ENCODE results near the gene KIF16B. TPM values are rescaled to one million over a fixed set of nuclear protein-coding genes. Genes with fewer than 3 reads are reported as not detected.

Gene KIF16B
- total RNA-seq, 4 donors from 2014 or later = 16.6 to 29.6 (median 20.2) TPM

- no peak for TF ChIP-seq CTCF (IDR thresholded peaks at IDR 0.05)
- TF ChIP-seq POLR2A (IDR thresholded peaks at IDR 0.05) = no peak
- WGBS, 2 donors = 97 to 100% methylated on average over 2 of the region's 2 CpGs
- peaks cover 0 to 39% (median 0%) of the 10 kb centered on the region in 3 donors for H3K36me3 ChIP-seq
- no peaks in the 10 kb centered on the region for H3K4me1 ChIP-seq
- H3K27ac ChIP-seq = no peak overlapping the region
- H3K9me3 ChIP-seq = no peaks in the 10 kb centered on the region
- DNase-seq = no peak
- H3K4me3 ChIP-seq = no peak overlapping the region
- intact Hi-C loops (cut with DNase I) = no loop called here
- H3K27me3 ChIP-seq = no peaks in the 10 kb centered on the region
These were observed 293.0 kb downstream of the KIF16B start for GRCh38 chr20:16280219-16280618.

GRCh38 chr20:16279320-16279719, 293.9 kb downstream of the KIF16B start:
- DNase-seq = no peak
- no peaks in the 10 kb centered on the region for H3K4me1 ChIP-seq
- no peak overlapping the region for H3K27ac ChIP-seq
- 94 to 98% methylated on average over 5 of the region's 5 CpGs for WGBS, 2 donors
- no peak for TF ChIP-seq CTCF (IDR thresholded peaks at IDR 0.05)
- TF ChIP-seq POLR2A (IDR thresholded peaks at IDR 0.05) = no peak
- H3K9me3 ChIP-seq = no peaks in the 10 kb centered on the region
- intact Hi-C loops (cut with DNase I) = no loop called here
- peaks cover 0 to 30% (median 0%) of the 10 kb centered on the region in 3 donors for H3K36me3 ChIP-seq
- H3K27me3 ChIP-seq = no peaks in the 10 kb centered on the region
- no peak overlapping the region for H3K4me3 ChIP-seq

- intact Hi-C loops (cut with DNase I) = no loop called here
- DNase-seq = no peak
- no peak overlapping the region for H3K4me3 ChIP-seq
- H3K36me3 ChIP-seq = peaks cover 0 to 42% (median 0%) of the 10 kb centered on the region in 3 donors
- H3K27ac ChIP-seq = no peak overlapping the region
- no peaks in the 10 kb centered on the region for H3K9me3 ChIP-seq
- 78 to 83% methylated on average over 4 of the region's 4 CpGs for WGBS, 2 donors
- no peaks in the 10 kb centered on the region for H3K4me1 ChIP-seq
- TF ChIP-seq POLR2A (IDR thresholded peaks at IDR 0.05) (no peak), CTCF (IDR thresholded peaks at IDR 0.05) (no peak)
- H3K27me3 ChIP-seq = no peaks in the 10 kb centered on the region
These were observed 299.3 kb downstream of the KIF16B start for GRCh38 chr20:16273812-16274555.

- peaks cover 0 to 53% (median 0%) of the 10 kb centered on the region in 3 donors for H3K36me3 ChIP-seq
- no peaks in the 10 kb centered on the region for H3K4me1 ChIP-seq
- H3K4me3 ChIP-seq = no peak overlapping the region
- DNase-seq = no peak
- no peak for TF ChIP-seq CTCF (IDR thresholded peaks at IDR 0.05)
- TF ChIP-seq POLR2A (IDR thresholded peaks at IDR 0.05) = no peak
- intact Hi-C loops (cut with DNase I) = no loop called here
- H3K27me3 ChIP-seq = no peaks in the 10 kb centered on the region
- no peaks in the 10 kb centered on the region for H3K9me3 ChIP-seq
- WGBS, 2 donors = 86 to 87% methylated on average over 13 of the region's 20 CpGs
- H3K27ac ChIP-seq = no peak overlapping the region
These were observed 300.4 kb downstream of the KIF16B start for GRCh38 chr20:16272780-16273360.

- H3K27me3 ChIP-seq = no peaks in the 10 kb centered on the region
- H3K27ac ChIP-seq = no peak overlapping the region
- no peaks in the 10 kb centered on the region for H3K9me3 ChIP-seq
- H3K4me3 ChIP-seq = no peak overlapping the region
- no peak for DNase-seq
- 78 to 79% methylated on average over 1 of the region's 1 CpG for WGBS, 2 donors
- H3K36me3 ChIP-seq = peaks cover 0 to 59% (median 0%) of the 10 kb centered on the region in 3 donors
- intact Hi-C loops (cut with DNase I) = no loop called here
- H3K4me1 ChIP-seq = no peaks in the 10 kb centered on the region
- TF ChIP-seq CTCF (IDR thresholded peaks at IDR 0.05) = no peak
- TF ChIP-seq POLR2A (IDR thresholded peaks at IDR 0.05) = no peak
These were observed 301.8 kb downstream of the KIF16B start for GRCh38 chr20:16271450-16271849.
